ENCODE results near the gene SEPTIN12.

DNA sequence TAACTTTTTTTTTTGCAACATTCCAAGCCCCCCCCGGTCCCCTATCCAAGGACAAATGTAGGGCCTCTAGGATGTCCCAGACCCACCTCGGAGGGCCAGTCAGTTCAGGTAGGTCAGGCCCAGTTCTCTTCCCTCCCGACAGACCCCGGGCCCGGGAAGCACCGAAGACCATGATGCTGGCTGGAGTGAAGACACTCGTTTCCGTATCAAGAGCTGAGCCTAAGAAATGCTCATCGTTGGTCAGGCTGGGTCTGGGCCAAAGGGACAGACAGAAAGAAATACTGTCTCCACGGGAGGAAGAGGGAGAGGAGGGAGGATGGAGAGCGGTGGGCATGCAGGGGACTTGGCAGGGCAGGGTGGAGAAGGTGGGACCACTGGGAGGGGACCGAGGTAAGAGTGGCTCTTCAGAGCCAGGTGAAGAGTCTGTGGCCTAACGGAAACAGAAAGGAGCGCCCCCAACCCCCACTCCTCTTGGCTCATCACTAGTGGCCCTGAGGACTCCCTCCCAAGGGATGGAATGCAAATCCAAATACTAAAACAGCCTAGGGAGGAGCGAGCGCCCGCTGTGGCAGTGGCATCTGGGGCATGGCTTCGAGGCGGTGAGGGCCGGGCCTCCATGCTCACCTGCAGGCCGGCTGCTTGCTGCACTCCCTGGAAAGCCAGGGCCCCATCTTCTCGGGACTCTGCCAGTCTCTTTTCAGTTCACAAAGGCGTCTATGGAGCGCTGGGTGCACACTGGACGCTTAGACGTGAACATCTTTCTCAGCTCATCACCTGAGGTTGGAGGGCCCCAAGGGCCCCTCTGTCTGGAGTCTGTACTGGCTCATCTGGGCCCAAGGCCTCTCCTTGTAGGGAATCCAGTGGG, 16.0 kb upstream of the SEPTIN12 start:
- TF ChIP-seq CTCF (IDR thresholded peaks at IDR 0.05; ENCODE audit: extremely low read depth in 1 of 2, insufficient read depth in 1 of 2, low read depth in 1 of 2, low read length in 2 of 2) = no peak
- TF ChIP-seq GATA2 (IDR thresholded peaks at IDR 0.05; ENCODE audit: insufficient read depth, insufficient read length, low read depth, low read length) = no peak
- TF ChIP-seq EZH2 (IDR thresholded peaks at IDR 0.05; ENCODE audit: borderline replicate concordance, low read depth, low read length, severe bottlenecking) = no peak
- no peak for TF ChIP-seq POLR2AphosphoS5 (IDR thresholded peaks at IDR 0.05; ENCODE audit: insufficient read depth, low read depth, low read length)
- TF ChIP-seq FOS (IDR thresholded peaks at IDR 0.05; ENCODE audit: borderline replicate concordance, insufficient read depth, low read length) = no peak
- no peak for TF ChIP-seq POLR2A (IDR thresholded peaks at IDR 0.05; ENCODE audit: low read depth, low read length)
- no peak for TF ChIP-seq JUN (IDR thresholded peaks at IDR 0.05; ENCODE audit: borderline replicate concordance, insufficient read depth, insufficient read length, low read depth)
- TF ChIP-seq, protein P1, sequence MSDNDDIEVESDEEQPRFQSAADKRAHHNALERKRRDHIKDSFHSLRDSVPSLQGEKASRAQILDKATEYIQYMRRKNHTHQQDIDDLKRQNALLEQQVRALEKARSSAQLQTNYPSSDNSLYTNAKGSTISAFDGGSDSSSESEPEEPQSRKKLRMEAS (IDR thresholded peaks at IDR 0.05; ENCODE audit: insufficient read depth, insufficient read length) = no peak
- TF ChIP-seq MYC (IDR thresholded peaks at IDR 0.05; ENCODE audit: low read depth, low read length) = no peak

All from endothelial cell of umbilical vein (primary cell).